AG04449 (cell line): Measurements from ENCODE around the gene ATPAF2.

Source experiments
- CTCF ChIA-PET: fragments of 350-600 bp; formaldehyde crosslinking; extraction: SDS; loops from one replicate; lab custom pipeline; 2021; ENCODE audit warnings: antibody characterized with exemption; lab: Yijun Ruan, JAX
- POLR2A ChIA-PET: fragments of 400-600, 350-600 bp; formaldehyde crosslinking; extraction: SDS; loops from one replicate; lab custom pipeline; 2020; ENCODE audit warnings: antibody characterized with exemption, inconsistent platforms; lab: Yijun Ruan, JAX
- DNase-seq: peaks from one replicate; pipeline ENCODE4 v3.0.0-alpha.2; 2010; ENCODE audit warnings: low read depth, low spot score
- H3K4me3 ChIP-seq: 2 replicates; pipeline ENCODE4 v1.5.1; 2011; ENCODE audit warnings: low read depth, mild to moderate bottlenecking, control low read depth, low read length
- TF ChIP-seq, protein P1 (sequence below): IDR thresholded peaks from one replicate; pipeline ENCODE4 v1.5.1; 2011; ENCODE audit warnings: mild to moderate bottlenecking, moderate library complexity, low read length, control low read depth, inconsistent platforms; ENCODE audit not compliant: insufficient read depth; ENCODE audit errors: missing control alignments

ATPAF2 gene

DNA sequence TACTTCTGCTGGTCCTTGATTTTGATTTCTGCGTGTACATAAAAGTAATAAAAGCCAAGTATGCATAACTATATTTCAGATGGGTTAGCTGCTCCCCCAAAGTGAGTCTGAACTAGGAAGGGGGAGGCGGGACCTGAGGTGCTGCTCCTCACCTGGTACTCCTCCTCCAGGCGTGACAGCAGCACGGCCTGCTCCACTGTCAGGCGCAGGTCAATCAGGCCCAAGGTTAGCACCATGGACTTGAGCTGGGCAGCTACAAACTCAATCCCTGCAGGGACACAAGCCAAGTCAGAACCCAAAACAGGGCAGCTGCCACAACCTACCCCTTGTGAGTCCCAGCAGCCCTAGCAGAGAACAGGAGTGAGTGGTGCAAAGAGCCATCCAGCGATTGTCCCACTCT, 18.0 kb downstream of the ATPAF2 start:
- ChIA-PET POLR2A (no interaction called here), CTCF (interaction anchor here (0.7 to 4.6 kb wide), 3 partner anchors 12 to 129 kb away, joined by 3 to 30 read pairs (median 5); no protein-coding TSS in a partner anchor)
- no peak overlapping the region for H3K4me3 ChIP-seq
- TF ChIP-seq, protein P1, sequence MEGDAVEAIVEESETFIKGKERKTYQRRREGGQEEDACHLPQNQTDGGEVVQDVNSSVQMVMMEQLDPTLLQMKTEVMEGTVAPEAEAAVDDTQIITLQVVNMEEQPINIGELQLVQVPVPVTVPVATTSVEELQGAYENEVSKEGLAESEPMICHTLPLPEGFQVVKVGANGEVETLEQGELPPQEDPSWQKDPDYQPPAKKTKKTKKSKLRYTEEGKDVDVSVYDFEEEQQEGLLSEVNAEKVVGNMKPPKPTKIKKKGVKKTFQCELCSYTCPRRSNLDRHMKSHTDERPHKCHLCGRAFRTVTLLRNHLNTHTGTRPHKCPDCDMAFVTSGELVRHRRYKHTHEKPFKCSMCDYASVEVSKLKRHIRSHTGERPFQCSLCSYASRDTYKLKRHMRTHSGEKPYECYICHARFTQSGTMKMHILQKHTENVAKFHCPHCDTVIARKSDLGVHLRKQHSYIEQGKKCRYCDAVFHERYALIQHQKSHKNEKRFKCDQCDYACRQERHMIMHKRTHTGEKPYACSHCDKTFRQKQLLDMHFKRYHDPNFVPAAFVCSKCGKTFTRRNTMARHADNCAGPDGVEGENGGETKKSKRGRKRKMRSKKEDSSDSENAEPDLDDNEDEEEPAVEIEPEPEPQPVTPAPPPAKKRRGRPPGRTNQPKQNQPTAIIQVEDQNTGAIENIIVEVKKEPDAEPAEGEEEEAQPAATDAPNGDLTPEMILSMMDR, result no peak
- DNase-seq, result no peak

DNA sequence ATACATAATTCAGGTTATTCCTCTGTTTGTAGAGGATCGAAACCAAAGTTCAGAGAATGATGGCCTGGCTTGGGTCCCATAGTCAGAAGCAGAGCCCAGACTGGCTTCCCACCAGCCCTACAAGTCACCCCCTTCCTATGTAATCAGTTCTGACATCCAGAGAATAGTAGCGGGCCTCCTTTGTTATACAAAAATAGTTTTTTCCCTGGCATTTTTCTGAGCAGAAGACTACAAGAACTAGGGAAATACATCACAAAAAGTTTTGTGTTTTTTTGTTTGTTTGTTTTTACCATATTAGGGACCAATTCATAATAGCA, 19.2 kb downstream of the ATPAF2 start:
- H3K4me3 ChIP-seq, result no peak overlapping the region
- TF ChIP-seq, protein P1, result no peak
- no peak for DNase-seq
- ChIA-PET CTCF (interaction anchor here (1.0 kb wide), 2 partner anchors 13 to 16 kb away, joined by 3 to 5 read pairs; no protein-coding TSS in a partner anchor), POLR2A (no interaction called here)

DNA sequence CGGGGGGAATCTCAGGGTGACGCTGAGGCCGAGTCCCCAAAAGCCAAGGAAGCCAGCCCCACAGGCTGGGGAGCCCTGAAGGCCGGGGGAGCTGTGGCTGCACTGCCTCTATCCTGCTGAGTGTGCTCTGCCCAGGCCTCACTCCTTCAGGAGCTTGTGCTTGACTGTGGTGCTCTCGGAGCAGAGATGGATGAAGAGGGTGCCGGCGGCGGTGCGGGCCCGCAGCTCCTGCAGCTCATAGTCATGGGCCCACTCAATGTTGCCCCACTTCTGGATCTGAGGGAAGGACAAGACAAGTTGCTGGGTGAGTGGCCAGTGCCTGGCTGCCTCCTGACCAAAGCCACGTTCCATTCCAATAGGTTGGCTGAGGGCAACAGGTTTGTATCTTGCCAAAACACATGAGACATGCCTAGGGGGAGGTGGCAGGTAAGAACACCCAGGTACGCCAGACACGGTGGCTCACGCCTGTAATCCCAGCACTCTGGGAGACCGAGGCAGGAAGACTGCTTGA, 20.5 kb downstream of the ATPAF2 start:
- no peak overlapping the region for H3K4me3 ChIP-seq
- ChIA-PET CTCF (interaction anchor here (1.0 kb wide), 1 partner anchor 15 kb away, joined by 8 read pairs; no protein-coding TSS in a partner anchor), POLR2A (no interaction called here)
- DNase-seq, result no peak
- TF ChIP-seq, protein P1, result no peak

DNA sequence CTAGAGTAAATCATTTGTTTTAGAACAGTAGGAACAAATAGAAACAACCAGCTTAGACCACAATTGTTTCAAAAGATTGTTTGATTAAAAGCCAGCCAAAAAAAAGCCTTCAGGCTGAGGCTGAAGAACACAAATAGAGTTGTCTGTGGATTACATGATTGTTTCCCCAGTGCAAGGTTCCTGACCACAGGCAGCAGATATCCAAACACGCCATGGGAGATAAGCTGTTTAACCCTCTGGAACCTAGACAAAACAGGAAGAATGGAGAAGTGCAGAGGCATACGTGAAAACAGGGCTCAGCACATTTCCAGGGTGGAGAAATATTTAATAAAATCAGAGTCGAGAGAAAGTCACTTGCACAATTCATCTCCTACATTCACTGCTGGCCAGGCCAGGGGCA, 21.0 kb downstream of the ATPAF2 start:
- DNase-seq, result no peak
- CTCF ChIA-PET, result interaction anchor here (1.0 kb wide), 1 partner anchor 16 kb away, joined by 8 read pairs; no protein-coding TSS in a partner anchor

DNA sequence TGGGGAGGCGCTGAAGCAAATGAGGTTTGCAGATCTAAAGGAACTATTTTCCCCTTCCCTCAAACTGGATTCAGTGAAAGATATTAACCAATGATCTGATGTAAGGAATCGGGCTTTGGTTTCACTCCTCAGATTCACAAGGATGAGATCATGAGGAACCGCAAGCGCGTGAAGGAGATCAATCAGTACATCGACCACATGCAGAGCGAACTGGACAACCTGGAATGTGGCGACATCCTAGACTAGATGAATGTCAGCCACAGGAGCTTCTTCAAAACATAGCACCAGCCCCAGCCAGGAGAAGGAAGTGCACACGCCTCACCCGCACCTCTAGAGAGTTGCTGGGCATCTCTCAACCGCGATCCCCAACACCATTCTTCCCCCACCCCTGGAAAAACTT, 22.5 kb downstream of the ATPAF2 start:
- no peak for DNase-seq
- ChIA-PET CTCF (interaction anchor here (1.1 to 1.7 kb wide), 4 partner anchors 9 to 97 kb away, joined by 3 read pairs; no protein-coding TSS in a partner anchor), POLR2A (no interaction called here)
- H3K4me3 ChIP-seq, result no peak overlapping the region
- TF ChIP-seq, protein P1, result no peak

More for the DNA sequence above, 21.0 kb downstream of the ATPAF2 start:
- POLR2A ChIA-PET, result no interaction called here
- TF ChIP-seq, protein P1, result no peak
- no peak overlapping the region for H3K4me3 ChIP-seq

DNA sequence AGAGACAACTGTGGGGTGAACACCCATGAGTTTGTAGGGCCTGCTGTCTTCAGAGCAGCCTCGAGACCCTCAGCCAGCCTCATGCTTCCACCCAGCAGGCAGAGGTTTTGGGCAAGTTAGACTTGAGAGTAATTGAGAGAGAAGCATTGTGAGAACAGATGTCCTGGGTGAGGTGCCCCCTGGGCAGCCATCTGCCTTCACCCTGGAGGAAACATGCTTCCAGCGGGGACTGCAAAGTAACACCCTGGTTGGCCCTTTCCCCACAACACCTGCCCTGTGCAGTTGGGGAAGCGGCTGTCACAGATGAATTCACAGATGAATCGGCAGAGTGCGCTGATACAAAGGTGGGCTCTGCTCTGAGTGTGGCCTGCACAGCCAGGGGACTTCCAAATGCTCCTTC, 23.4 kb downstream of the ATPAF2 start:
- ChIA-PET CTCF (interaction anchor here (1.1 to 1.7 kb wide), 3 partner anchors 10 to 18 kb away, joined by 3 read pairs; no protein-coding TSS in a partner anchor), POLR2A (no interaction called here)
- TF ChIP-seq, protein P1, result no peak
- no peak overlapping the region for H3K4me3 ChIP-seq
- DNase-seq, result no peak
